GM12878 (cell line): ENCODE measurements around the gene KLHL25. TPM values are rescaled to one million over a fixed set of nuclear protein-coding genes. Genes with fewer than 3 reads are reported as not detected.
A peak's percentile ranks its signal among the peaks of the same experiment; 100 is the strongest.
"Not testable (repeated sequence)": the region's sequence is repeated elsewhere in the genome, so short reads cannot be mapped to it uniquely, and the experiment has no call there.

Source experiments
- ATAC-seq: fragments of 200-7000 bp; cut with Tn5 transposase; 3 replicates; pipeline ENCODE4 v1.9.1; 2020; ENCODE audit warnings: mild to moderate bottlenecking, moderate library complexity
- BruUV-seq: library from RNA; stranded (reverse); fragments of 400-500 nt; replicated peaks from 2 replicates; lab custom pipeline; 2021; lab: Mats Ljungman, UMichigan
- CTCF ChIA-PET: fragments of 300-600 bp; sonication (Branson Sonifier 250); formaldehyde crosslinking; extraction: SDS; loops from one replicate; lab custom pipeline; 2021; ENCODE audit warnings: inconsistent platforms; lab: Yijun Ruan, JAX
- POLR2A ChIA-PET: fragments of 350-600 bp; formaldehyde crosslinking; extraction: SDS; loops from one replicate; lab custom pipeline; 2021; ENCODE audit warnings: inconsistent platforms; lab: Charles Lee
- RAD21 ChIA-PET: fragments of 300-600 bp; sonication (Branson Sonifier 250); formaldehyde crosslinking; loops from one replicate; lab custom pipeline; 2023; ENCODE audit warnings: antibody characterized with exemption; ENCODE audit not compliant: unreplicated experiment; lab: Charles Lee
- SMC1A ChIA-PET: fragments of 300-600 bp; sonication (Branson Sonifier 250); formaldehyde crosslinking; loops from one replicate; lab custom pipeline; 2023; ENCODE audit not compliant: unreplicated experiment, uncharacterized antibody; lab: Charles Lee
- DNase-seq: peaks from one replicate; pipeline ENCODE4 v3.0.0-alpha.2; 2011; ENCODE audit warnings: low read depth, low spot score
- FAIRE-seq: peaks from 3 replicates; lab custom pipeline; 2011; peaks lifted over from hg19 to GRCh38; lab: Jason Lieb, UNC
- H2AFZ ChIP-seq: 2 replicates; pipeline ENCODE4 v1.6.0; 2011; ENCODE audit warnings: low read depth, low read length, control low read depth; ENCODE audit not compliant: control insufficient read depth
- H3K27ac ChIP-seq: 2 replicates; pipeline ENCODE4 v1.5.1; 2011; ENCODE audit warnings: control low read depth; ENCODE audit not compliant: control insufficient read depth, insufficient read depth
- H3K27me3 ChIP-seq, 2 experiments: replicated peaks in 1 of 2; 2 replicates each; pipeline versions ENCODE4 v1.6.0 to v1.6.1; 2011; ENCODE audit warnings: low read length in 1 of 2; ENCODE audit not compliant: control insufficient read depth in 2 of 2, insufficient read depth in 2 of 2
- H3K36me3 ChIP-seq, 2 experiments: 2 replicates each; pipeline ENCODE4 v1.5.1; 2011; ENCODE audit warnings: low read length in 1 of 2; ENCODE audit not compliant: control insufficient read depth in 2 of 2, insufficient read depth in 2 of 2
- H3K4me1 ChIP-seq: 2 replicates; pipeline ENCODE4 v1.6.1; 2011; ENCODE audit warnings: mild to moderate bottlenecking, low read length, moderate library complexity, mixed read lengths; ENCODE audit not compliant: control insufficient read depth, insufficient read depth
- H3K4me2 ChIP-seq: 2 replicates; pipeline ENCODE4 v1.6.0; 2011; ENCODE audit warnings: control low read depth; ENCODE audit not compliant: control insufficient read depth, insufficient read depth
- H3K4me3 ChIP-seq: fragments of 200-600 bp; sonication (generic); 2 replicates; pipeline ENCODE4 v1.5.1; 2016
- H3K79me2 ChIP-seq: 2 replicates; pipeline ENCODE4 v1.6.0; 2011; ENCODE audit warnings: low read length; ENCODE audit not compliant: control insufficient read depth, insufficient read depth
- H3K9ac ChIP-seq: 2 replicates; pipeline ENCODE4 v1.8.0; 2011; ENCODE audit warnings: low read length, control low read depth, mixed read lengths; ENCODE audit not compliant: control insufficient read depth, insufficient read depth
- H3K9me3 ChIP-seq: replicated peaks from 3 replicates; pipeline ENCODE4 v1.5.1; 2011; ENCODE audit warnings: mild to moderate bottlenecking, low read length; ENCODE audit not compliant: control insufficient read depth, insufficient read depth
- H4K20me1 ChIP-seq: 2 replicates; pipeline ENCODE4 v1.6.0; 2011; ENCODE audit not compliant: control insufficient read depth, insufficient read depth
- ATF2 ChIP-seq: IDR thresholded peaks from 2 replicates; pipeline ENCODE4 v1.6.1; 2012; ENCODE audit warnings: low read length, inconsistent platforms
- NFYB ChIP-seq: IDR thresholded peaks from 2 replicates; pipeline ENCODE4 v1.6.1; 2011; ENCODE audit warnings: low read depth, mild to moderate bottlenecking, low read length, improper control_type of control experiment, moderate library complexity; ENCODE audit not compliant: insufficient read depth
- SPI1 ChIP-seq: IDR thresholded peaks from 2 replicates; pipeline ENCODE4 v1.6.1; 2011; ENCODE audit warnings: low read depth, mild to moderate bottlenecking, low read length, moderate library complexity, borderline replicate concordance; ENCODE audit not compliant: insufficient read depth
- WGBS: methylation state at CpG from one replicate; pipeline ENCODE4 v1.1.6; 2016; ENCODE audit warnings: low lambda C conversion rate; ENCODE audit not compliant: insufficient replicate concordance, insufficient coverage; ENCODE audit errors: missing lambda C conversion rate; 5-methylcytosine and 5-hydroxymethylcytosine counted together
- in situ Hi-C: fragments of 300-500 bp; cut with MboI; formaldehyde crosslinking; loops from 9 replicates; pipeline ENCODE4 v1.14.3; 2018; ENCODE audit warnings: mixed read lengths
- intact Hi-C: fragments of 100-400 bp; cut with micrococcal nuclease; formaldehyde crosslinking; loops from one replicate; pipeline ENCODE4 v1.14.2; 2022; ENCODE audit not compliant: unreplicated experiment
- polyA plus RNA-seq, 11 experiments: library from polyadenylated mRNA; depleted of rRNA in 4 of 11; unstranded in 6 of 11; stranded (reverse) in 5 of 11; fragments of >200 nt; fragmentation: Nextera tagmentation in 4 of 11; fragmentation: Illumina TruSeq in 1 of 11; extraction: Ambion mirVana in 4 of 11; extraction: Trizol in 1 of 11; gene quantifications; 1 replicate in 1 of 11; 2 replicates in 10 of 11; pipeline versions ENCODE4 v1.2.1 to v1.2.3, GENCODE V29; 2011 to 2016; ENCODE audit warnings: inconsistent platforms in 2 of 11, missing spikeins in 2 of 11, low read depth in 1 of 11
- total RNA-seq, 4 experiments: library from RNA; depleted of rRNA in 3 of 4; stranded (reverse); fragments of >200 nt in 3 of 4; fragmentation: Illumina TruSeq in 1 of 4; extraction: Trizol in 1 of 4; gene quantifications; 2 replicates each; pipeline versions ENCODE4 v1.2.1 to v1.2.3, GENCODE V29; 2013 to 2021

Gene KLHL25
- total and polyA plus RNA-seq, 10 of the 15 experiments (the other 5 are each of a cell fraction or from before 2014, with no cell fraction given) = 0.04 to 3.0 (median 2.1) TPM; not detected in 1

- ChIA-PET SMC1A (interaction anchor here (1.1 kb wide), 1 partner anchor 41 kb away, joined by 3 read pairs; no protein-coding TSS in a partner anchor), CTCF (interaction anchor here (0.9 to 1.5 kb wide), 3 partner anchors 9 to 183 kb away, joined by 3 to 4 read pairs (median 3); no protein-coding TSS in a partner anchor), POLR2A (interaction anchor here (0.7 to 1.0 kb wide), 2 partner anchors 112 to 119 kb away, joined by 3 read pairs; no protein-coding TSS in a partner anchor), RAD21 (no interaction called here)
- intact Hi-C loops = no loop called here
- Histone ChIP-seq H3K4me3 (no peak overlapping the region), H3K9ac (no peak overlapping the region), H3K27ac (no peak overlapping the region), H2AFZ (no peak overlapping the region), H3K4me1 (peaks cover 1% of the 10 kb centered on the region; the same call in 1 of the 2 replicates), H3K36me3 (no peaks in the 10 kb centered on the region), H3K27me3 (no peaks in the 10 kb centered on the region), H3K79me2 (no peaks in the 10 kb centered on the region), H3K4me2 (no peak overlapping the region), H4K20me1 (no peaks in the 10 kb centered on the region), H3K9me3 (no peaks in the 10 kb centered on the region)
- no peak for DNase-seq
- 39% methylated on average over 9 of the region's 9 CpGs for WGBS
- no TSS peak for BruUV-seq
- TF ChIP-seq ATF2 (no peak), SPI1 (0 out of 2 replicates have a peak, but pooled peaks have one; percentile 19)
- no peak for FAIRE-seq
- in situ Hi-C loops = no loop called here
- no peak; the same call in 2 of the 3 replicates for ATAC-seq
Observed at GRCh38 chr15:85800478-85801123, 5.9 kb upstream of the KLHL25 start.

DNA sequence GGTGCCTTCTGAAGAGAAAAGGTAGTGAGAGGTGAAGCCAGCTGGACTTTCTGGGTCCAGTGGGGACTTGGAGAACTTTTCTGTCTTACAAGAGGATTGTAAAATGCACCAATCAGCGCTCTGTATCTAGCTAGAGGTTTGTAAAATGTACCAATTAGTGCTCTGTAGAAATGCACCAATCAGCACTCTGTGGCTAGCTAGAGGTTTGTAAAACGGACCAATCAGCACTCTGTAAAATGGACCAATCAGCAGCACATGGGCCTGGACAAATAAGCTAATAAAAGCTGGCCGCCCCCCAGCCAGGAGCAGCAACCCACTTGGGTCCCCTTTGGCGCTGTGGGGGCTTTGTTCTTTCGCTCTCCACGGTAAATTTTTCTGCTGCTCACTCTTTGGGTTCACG is 1.6 kb upstream of the KLHL25 start:
- CTCF ChIA-PET = interaction anchor here (2.1 kb wide), 1 partner anchor 31 kb away, joined by 6 read pairs; no protein-coding TSS in a partner anchor
- peak; percentile 80 for TF ChIP-seq NFYB
- H2AFZ ChIP-seq, FAIRE-seq, H3K36me3 ChIP-seq, H3K4me2 ChIP-seq, POLR2A ChIA-PET, H3K9ac ChIP-seq, RAD21 ChIA-PET, in situ Hi-C loops, SMC1A ChIA-PET, H3K27me3 ChIP-seq, H3K4me3 ChIP-seq, H3K9me3 ChIP-seq, DNase-seq, ATAC-seq, H3K27ac ChIP-seq, H3K79me2 ChIP-seq, BruUV-seq, H4K20me1 ChIP-seq: not testable (repeated sequence)
- 69% methylated on average over 7 of the region's 7 CpGs for WGBS
- intact Hi-C loops = loop anchor here (5.0 kb wide), 1 partner anchor 41 kb away; no protein-coding TSS in a partner anchor
- H3K4me1 ChIP-seq = peaks cover 14% of the 10 kb centered on the region
